Esophagus (tissue), 2 donors: ENCODE measurements around the gene ZNRF1. TPM values are rescaled to one million over a fixed set of nuclear protein-coding genes. Genes with fewer than 3 reads are reported as not detected.
A peak's percentile ranks its signal among the peaks of the same experiment; 100 is the strongest.

ENCODE experiments used
- H3K27ac ChIP-seq, 2 donors: one replicate each; pipeline ENCODE4 v1.5.1; 2013; ENCODE audit warnings: low read depth in 2 of 2, mild to moderate bottlenecking in 2 of 2, inconsistent platforms in 1 of 2, low read length in 1 of 2, moderate library complexity in 1 of 2
- H3K27me3 ChIP-seq, 2 donors: one replicate each; pipeline ENCODE4 v1.6.1; 2013; ENCODE audit warnings: low read length in 2 of 2, control low read depth in 1 of 2, mild to moderate bottlenecking in 1 of 2; ENCODE audit not compliant: insufficient read depth in 2 of 2, control insufficient read depth in 1 of 2
- H3K36me3 ChIP-seq, 2 donors: one replicate each; pipeline ENCODE4 v1.6.1; 2013; ENCODE audit warnings: low read length in 1 of 2; ENCODE audit not compliant: control insufficient read depth in 2 of 2, insufficient read depth in 2 of 2
- H3K4me1 ChIP-seq, 2 donors: one replicate each; pipeline ENCODE4 v1.6.1; 2013; ENCODE audit warnings: low read length in 1 of 2; ENCODE audit not compliant: control insufficient read depth in 2 of 2, insufficient read depth in 2 of 2
- H3K4me3 ChIP-seq, 2 donors: one replicate each; pipeline ENCODE4 v1.5.1; 2013; ENCODE audit warnings: low read length in 2 of 2, mild to moderate bottlenecking in 2 of 2, low read depth in 1 of 2, moderate library complexity in 1 of 2
- H3K9me3 ChIP-seq, 2 donors: one replicate each; pipeline ENCODE4 v1.6.1; 2013; ENCODE audit warnings: mild to moderate bottlenecking in 2 of 2, low read depth in 1 of 2, low read length in 1 of 2, moderate library complexity in 1 of 2; ENCODE audit not compliant: control insufficient read depth in 2 of 2, insufficient read depth in 1 of 2
- WGBS, 2 donors: extraction: QIAGEN DNeasy Blood & Tissue Kit; methylation state at CpG; one replicate each; pipeline ENCODE4 v1.1.7; 2013; 5-methylcytosine and 5-hydroxymethylcytosine counted together
- polyA plus RNA-seq, 2 donors: library from polyadenylated mRNA; stranded (reverse); fragments of 200-250 nt; gene quantifications; one replicate each; pipeline ENCODE4 v1.2.3, GENCODE V29; 2013
- donor health status: healthy with polysubstance abuse.
- donor health status: Bipolar disorder and iron deficiency.

The ZNRF1 gene
- polyA plus RNA-seq, 2 donors: 36.2 to 39.5 TPM

GRCh38 chr16:75112734-75113491, 114.1 kb downstream of the ZNRF1 start:
- Histone ChIP-seq H3K27me3 (no peaks in the 10 kb centered on the region), H3K4me1 (peaks cover 13 to 27% of the 10 kb centered on the region in 2 donors), H3K36me3 (peaks cover 0 to 3% of the 10 kb centered on the region in 2 donors), H3K9me3 (no peaks in the 10 kb centered on the region), H3K27ac (no peak overlapping the region), H3K4me3 (no peak overlapping the region)
- WGBS, 2 donors: 60 to 66% methylated on average over 14 of the region's 14 CpGs

- Histone ChIP-seq H3K27ac (no peak overlapping the region), H3K27me3 (no peaks in the 10 kb centered on the region), H3K4me3 (no peak overlapping the region), H3K36me3 (peaks cover 0 to 3% of the 10 kb centered on the region in 2 donors), H3K9me3 (no peaks in the 10 kb centered on the region), H3K4me1 (peaks cover 13 to 27% of the 10 kb centered on the region in 2 donors)
- 82 to 88% methylated on average over 20 of the region's 20 CpGs for WGBS, 2 donors
These were observed 114.8 kb downstream of the ZNRF1 start for GRCh38 chr16:75113541-75114121.

GRCh38 chr16:75114179-75114945, 115.5 kb downstream of the ZNRF1 start:
- H3K36me3 ChIP-seq: peaks cover 0 to 3% of the 10 kb centered on the region in 2 donors
- no peak overlapping the region for H3K27ac ChIP-seq
- H3K9me3 ChIP-seq: no peaks in the 10 kb centered on the region
- WGBS, 2 donors: 86 to 93% methylated on average over 40 to 44 of the region's 44 CpGs
- H3K4me3 ChIP-seq: no peak overlapping the region
- no peaks in the 10 kb centered on the region for H3K27me3 ChIP-seq
- H3K4me1 ChIP-seq: peaks cover 10 to 23% of the 10 kb centered on the region in 2 donors

- WGBS, 2 donors: 70 to 82% methylated on average over 44 to 45 of the region's 45 CpGs
- Histone ChIP-seq H3K27me3 (no peaks in the 10 kb centered on the region), H3K4me1 (peaks cover 3 to 16% of the 10 kb centered on the region in 2 donors), H3K27ac (no peak overlapping the region), H3K36me3 (peaks cover 0 to 3% of the 10 kb centered on the region in 2 donors), H3K4me3 (peak overlapping the region; percentile 26 to 67), H3K9me3 (no peaks in the 10 kb centered on the region)
These were observed 116.4 kb downstream of the ZNRF1 start for GRCh38 chr16:75114946-75115825.

GRCh38 chr16:75116081-75116910, 117.5 kb downstream of the ZNRF1 start, which contains the start of gene LDHD:
Gene LDHD, minus strand, starts transcription at chr16:75116780. Its CDS starts 60 bp downstream, at chr16:75116720.
- H3K4me3 ChIP-seq: peak within 1 kb of the TSS; percentile 63 to 67
- H3K36me3 ChIP-seq: peaks cover 0 to 3% of the 10 kb centered on the region in 2 donors
- H3K4me1 ChIP-seq: peaks cover 0 to 8% of the 10 kb centered on the region in 2 donors
- H3K27me3 ChIP-seq: no peaks in the 10 kb centered on the region
- H3K27ac ChIP-seq: peak within 1 kb of the TSS; percentile 29 to 67
- no peaks in the 10 kb centered on the region for H3K9me3 ChIP-seq
- 44 to 46% methylated on average over 15 of the region's 15 CpGs for WGBS, 2 donors

- H3K9me3 ChIP-seq: no peaks in the 10 kb centered on the region
- H3K27ac ChIP-seq: peak overlapping the region in 1 of 2 donors; percentile 67
- no peaks in the 10 kb centered on the region for H3K27me3 ChIP-seq
- H3K4me3 ChIP-seq: peak overlapping the region in 1 of 2 donors; percentile 67
- H3K4me1 ChIP-seq: peaks cover 0 to 6% of the 10 kb centered on the region in 2 donors
- H3K36me3 ChIP-seq: peaks cover 0 to 3% of the 10 kb centered on the region in 2 donors
- 38 to 47% methylated on average over 3 of the region's 3 CpGs for WGBS, 2 donors
These were observed 118.1 kb downstream of the ZNRF1 start for GRCh38 chr16:75116911-75117245.

GRCh38 chr16:75118943-75119539, 120.2 kb downstream of the ZNRF1 start:
- Histone ChIP-seq H3K27ac (no peak overlapping the region), H3K4me1 (peaks cover 0 to 6% of the 10 kb centered on the region in 2 donors), H3K36me3 (no peaks in the 10 kb centered on the region), H3K9me3 (peaks cover 3% of the 10 kb centered on the region in 2 donors), H3K4me3 (no peak overlapping the region), H3K27me3 (no peaks in the 10 kb centered on the region)
- WGBS, 2 donors: 85 to 86% methylated on average over 6 of the region's 6 CpGs

- peaks cover 3% of the 10 kb centered on the region in 2 donors for H3K9me3 ChIP-seq
- H3K4me1 ChIP-seq: peaks cover 0 to 3% of the 10 kb centered on the region in 2 donors
- H3K27me3 ChIP-seq: no peaks in the 10 kb centered on the region
- no peak overlapping the region for H3K4me3 ChIP-seq
- H3K27ac ChIP-seq: no peak overlapping the region
- 73 to 78% methylated on average over 4 of the region's 4 CpGs for WGBS, 2 donors
- H3K36me3 ChIP-seq: no peaks in the 10 kb centered on the region
These were observed 121.4 kb downstream of the ZNRF1 start for GRCh38 chr16:75120253-75120652.
